Mesothelial cell of epicardium (in vitro differentiated cells): ENCODE results near the gene SNX9. TPM values are rescaled to one million over a fixed set of nuclear protein-coding genes. Genes with fewer than 3 reads are reported as not detected.
"Not testable (repeated sequence)": the region's sequence is repeated elsewhere in the genome, so short reads cannot be mapped to it uniquely, and the experiment has no call there.

Source experiments
- DNase-seq, 2 experiments: peaks; one replicate each; pipeline ENCODE4 v3.0.0; 2021; ENCODE audit warnings: low spot score in 2 of 2; ENCODE audit not compliant: unreplicated experiment in 2 of 2
- H3K27ac Mint-ChIP-seq: 2 replicates; pipeline ENCODE4 v1.8.0; 2021; ENCODE audit warnings: mixed read lengths
- H3K27me3 Mint-ChIP-seq: 2 replicates; pipeline ENCODE4 v1.8.0; 2021; ENCODE audit warnings: low read depth, mixed read lengths
- H3K36me3 Mint-ChIP-seq: 2 replicates; pipeline ENCODE4 v1.8.0; 2021; ENCODE audit warnings: mixed read lengths
- H3K4me1 Mint-ChIP-seq: 2 replicates; pipeline ENCODE4 v1.8.0; 2021; ENCODE audit warnings: mixed read lengths
- H3K4me3 Mint-ChIP-seq: 2 replicates; pipeline ENCODE4 v1.8.0; 2021; ENCODE audit warnings: mild to moderate bottlenecking, moderate library complexity, mixed read lengths
- H3K9me3 Mint-ChIP-seq: 2 replicates; pipeline ENCODE4 v1.8.0; 2021; ENCODE audit warnings: mixed read lengths
- total RNA-seq: library from RNA; stranded (reverse); gene quantifications from 3 replicates; pipeline ENCODE4 v1.2.1, GENCODE V29; 2021
- TF ChIP-seq, protein P1 (sequence below): fragments of 200-600 bp; sonication (generic); IDR thresholded peaks from one replicate; pipeline ENCODE4 v1.5.0; 2021; ENCODE audit warnings: antibody characterized with exemption; ENCODE audit not compliant: unreplicated experiment

The SNX9 gene
- total RNA-seq, 1 donor from 2014 or later = 23.1 TPM

DNA sequence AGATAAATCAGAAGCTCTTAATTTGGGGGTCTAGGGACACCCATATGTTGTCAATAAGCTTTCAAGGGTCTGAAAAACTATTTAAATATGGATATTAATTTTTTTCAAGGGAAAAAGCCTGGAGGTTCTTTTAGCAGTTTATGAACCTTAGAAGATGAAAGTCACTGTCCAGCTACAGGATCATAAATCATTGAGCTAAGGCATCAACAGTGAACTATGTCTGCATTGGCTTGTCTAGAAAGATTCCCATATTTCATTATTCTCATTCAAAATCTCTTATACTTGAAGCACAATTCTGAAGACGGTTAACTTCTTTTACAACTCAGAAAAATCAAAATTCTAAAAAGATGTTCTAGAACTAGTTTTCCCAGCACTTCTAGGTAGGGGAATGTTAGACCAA, 34.9 kb upstream of the SNX9 start:
- peaks cover 4% of the 10 kb centered on the region for H3K9me3 Mint-ChIP-seq
- no peaks in the 10 kb centered on the region for H3K4me1 Mint-ChIP-seq
- TF ChIP-seq, protein P1, sequence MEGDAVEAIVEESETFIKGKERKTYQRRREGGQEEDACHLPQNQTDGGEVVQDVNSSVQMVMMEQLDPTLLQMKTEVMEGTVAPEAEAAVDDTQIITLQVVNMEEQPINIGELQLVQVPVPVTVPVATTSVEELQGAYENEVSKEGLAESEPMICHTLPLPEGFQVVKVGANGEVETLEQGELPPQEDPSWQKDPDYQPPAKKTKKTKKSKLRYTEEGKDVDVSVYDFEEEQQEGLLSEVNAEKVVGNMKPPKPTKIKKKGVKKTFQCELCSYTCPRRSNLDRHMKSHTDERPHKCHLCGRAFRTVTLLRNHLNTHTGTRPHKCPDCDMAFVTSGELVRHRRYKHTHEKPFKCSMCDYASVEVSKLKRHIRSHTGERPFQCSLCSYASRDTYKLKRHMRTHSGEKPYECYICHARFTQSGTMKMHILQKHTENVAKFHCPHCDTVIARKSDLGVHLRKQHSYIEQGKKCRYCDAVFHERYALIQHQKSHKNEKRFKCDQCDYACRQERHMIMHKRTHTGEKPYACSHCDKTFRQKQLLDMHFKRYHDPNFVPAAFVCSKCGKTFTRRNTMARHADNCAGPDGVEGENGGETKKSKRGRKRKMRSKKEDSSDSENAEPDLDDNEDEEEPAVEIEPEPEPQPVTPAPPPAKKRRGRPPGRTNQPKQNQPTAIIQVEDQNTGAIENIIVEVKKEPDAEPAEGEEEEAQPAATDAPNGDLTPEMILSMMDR = no peak
- DNase-seq = no peak
- H3K4me3 Mint-ChIP-seq = no peak overlapping the region
- no peak overlapping the region for H3K27ac Mint-ChIP-seq
- no peaks in the 10 kb centered on the region for H3K36me3 Mint-ChIP-seq
- H3K27me3 Mint-ChIP-seq = no peaks in the 10 kb centered on the region

DNA sequence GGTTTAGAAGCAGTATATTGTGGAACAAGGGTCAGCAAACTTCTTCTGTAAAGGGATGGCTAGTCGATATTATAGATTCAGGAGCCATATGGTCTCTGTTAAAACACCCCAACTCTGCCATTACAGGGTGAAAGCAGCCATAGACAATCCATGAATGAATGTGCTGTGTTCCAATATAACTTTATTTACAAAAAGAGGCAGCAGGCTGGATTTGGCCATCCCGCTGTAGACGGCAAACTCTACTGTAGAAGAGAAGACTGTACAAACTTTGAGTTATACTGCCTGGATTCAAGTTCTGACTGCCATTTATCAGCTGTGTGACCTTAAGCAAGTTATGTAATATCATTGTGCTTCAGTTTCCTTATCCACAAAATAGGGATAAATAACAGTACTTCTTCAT, 33.7 kb upstream of the SNX9 start:
- Mint-ChIP-seq H3K9me3 (peaks cover 7% of the 10 kb centered on the region), H3K36me3 (no peaks in the 10 kb centered on the region), H3K27me3 (no peaks in the 10 kb centered on the region), H3K4me3 (no peak overlapping the region), H3K4me1 (no peaks in the 10 kb centered on the region), H3K27ac (no peak overlapping the region)
- TF ChIP-seq, protein P1 = no peak
- no peak for DNase-seq

DNA sequence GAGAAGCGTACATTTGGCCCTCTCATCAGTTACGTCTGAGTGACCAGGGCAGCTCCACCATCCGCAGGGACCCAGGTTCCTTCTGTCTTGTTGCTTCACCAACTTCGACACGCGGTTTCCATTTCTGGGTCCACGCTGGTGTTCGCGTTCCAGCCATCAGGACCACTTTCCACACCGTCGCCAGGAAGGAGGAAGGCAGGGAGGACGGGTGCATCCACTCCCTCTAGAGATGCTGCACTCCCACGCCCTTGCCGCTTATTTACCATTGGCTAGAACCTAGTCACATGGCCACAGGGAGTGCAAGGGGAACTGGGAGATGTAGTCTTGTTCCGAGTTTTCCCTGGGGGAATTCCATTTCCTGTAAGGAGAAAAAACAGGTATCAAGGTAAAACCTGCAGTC, 33.2 kb upstream of the SNX9 start:
- Mint-ChIP-seq H3K27ac (no peak overlapping the region), H3K9me3 (peaks cover 7% of the 10 kb centered on the region), H3K27me3 (no peaks in the 10 kb centered on the region), H3K4me1 (no peaks in the 10 kb centered on the region), H3K4me3 (no peak overlapping the region), H3K36me3 (no peaks in the 10 kb centered on the region)
- DNase-seq = no peak
- TF ChIP-seq, protein P1 = no peak

DNA sequence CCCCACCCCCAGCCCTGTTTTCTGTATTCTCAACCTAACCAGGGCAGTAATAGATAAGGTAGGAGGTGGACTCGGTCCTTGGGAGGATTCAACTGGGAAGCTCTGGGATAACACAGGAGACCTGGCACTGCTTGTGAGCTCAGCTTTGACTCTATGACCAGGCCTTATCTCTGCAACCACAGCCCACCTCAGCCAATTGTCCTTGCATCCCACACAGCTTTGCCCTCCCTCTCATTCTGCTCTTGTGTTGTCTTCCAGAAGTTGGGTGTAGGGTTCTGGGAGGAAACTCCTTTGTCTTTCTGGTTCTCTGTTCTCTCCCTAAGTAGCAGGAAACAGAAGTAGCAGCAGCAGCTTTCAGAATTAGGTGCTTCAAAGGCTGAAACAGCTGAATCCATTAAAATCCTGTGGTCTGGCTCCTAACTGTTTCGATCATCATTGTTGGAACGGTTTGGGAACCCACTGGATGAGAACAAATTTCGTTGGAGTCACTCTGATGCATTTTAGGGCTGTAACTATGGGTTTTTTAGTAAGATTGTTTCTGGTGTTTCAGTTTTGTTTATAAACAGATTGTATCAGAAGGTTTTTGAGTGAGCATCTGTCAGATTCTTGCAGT, 32.4 kb upstream of the SNX9 start:
- Mint-ChIP-seq H3K36me3 (no peaks in the 10 kb centered on the region), H3K27me3 (no peaks in the 10 kb centered on the region), H3K4me1 (no peaks in the 10 kb centered on the region), H3K27ac (no peak overlapping the region), H3K4me3 (no peak overlapping the region), H3K9me3 (peaks cover 7% of the 10 kb centered on the region)
- TF ChIP-seq, protein P1 = no peak
- DNase-seq = no peak

DNA sequence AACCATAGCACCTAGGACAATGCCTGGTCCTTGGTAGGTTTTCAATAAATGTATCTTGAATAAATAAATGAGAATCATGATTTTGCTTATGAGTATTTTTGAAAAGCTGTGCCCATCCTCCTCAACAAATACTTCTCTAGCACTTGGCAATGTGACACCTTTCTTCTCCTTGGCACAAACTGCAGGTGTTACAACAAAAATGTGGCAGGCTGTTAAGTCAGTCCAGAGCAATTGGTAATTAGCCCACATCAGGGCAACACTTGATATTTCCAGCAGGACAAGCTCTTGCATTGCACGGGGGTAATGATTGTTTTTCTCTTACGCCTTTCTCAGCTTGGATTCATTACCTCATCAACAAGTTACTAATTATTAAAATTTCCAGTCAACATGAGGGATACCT, 31.6 kb upstream of the SNX9 start:
- H3K9me3 Mint-ChIP-seq = peaks cover 3% of the 10 kb centered on the region
- no peak for DNase-seq
- no peak overlapping the region for H3K4me3 Mint-ChIP-seq
- no peaks in the 10 kb centered on the region for H3K27me3 Mint-ChIP-seq
- TF ChIP-seq, protein P1 = no peak
- no peak overlapping the region for H3K27ac Mint-ChIP-seq
- no peaks in the 10 kb centered on the region for H3K4me1 Mint-ChIP-seq
- no peaks in the 10 kb centered on the region for H3K36me3 Mint-ChIP-seq

DNA sequence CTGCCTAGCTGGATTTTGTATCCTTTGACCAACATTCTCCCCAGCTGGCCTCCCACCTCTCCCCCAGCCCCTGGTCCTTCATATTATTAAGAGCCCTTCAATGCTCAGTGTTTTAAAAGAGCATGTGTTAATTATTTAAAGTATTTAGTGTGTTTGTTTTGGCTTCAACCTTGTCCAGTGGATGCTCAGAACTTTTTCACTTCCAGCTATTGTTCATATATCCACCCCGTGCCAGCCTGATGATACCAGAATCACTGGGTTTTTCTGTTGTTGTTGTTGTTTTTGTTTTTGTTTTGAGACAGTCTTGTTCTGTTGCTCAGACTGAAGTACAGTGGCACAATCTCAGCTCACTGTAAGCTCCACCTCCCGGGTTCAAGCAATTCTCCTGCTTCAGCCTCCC, 30.4 kb upstream of the SNX9 start:
- Mint-ChIP-seq H3K9me3 (peaks cover 3% of the 10 kb centered on the region), H3K27me3 (no peaks in the 10 kb centered on the region), H3K4me3 (no peak overlapping the region), H3K27ac (no peak overlapping the region), H3K36me3 (no peaks in the 10 kb centered on the region), H3K4me1 (no peaks in the 10 kb centered on the region)
- DNase-seq = no peak
- TF ChIP-seq, protein P1 = no peak

DNA sequence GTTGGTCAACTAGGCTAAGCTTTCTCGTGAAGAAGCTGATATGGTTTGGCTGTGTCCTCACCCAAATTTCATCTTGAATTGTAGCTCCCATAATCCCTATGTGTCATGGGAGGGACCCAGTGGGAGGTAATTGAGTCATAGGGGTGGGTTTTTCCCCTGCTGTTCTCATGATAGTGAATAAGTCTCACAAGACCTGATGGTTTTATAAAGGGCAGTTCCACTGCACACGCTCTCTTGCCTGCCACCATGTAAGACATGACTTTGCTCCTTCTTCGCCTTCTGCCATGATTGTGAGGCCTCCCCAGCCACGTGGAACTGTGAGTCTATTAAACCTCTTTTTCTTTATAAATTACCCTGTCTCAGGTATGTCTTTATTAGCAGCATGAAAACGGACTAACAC, 29.0 kb upstream of the SNX9 start:
- not testable (repeated sequence) for H3K36me3 Mint-ChIP-seq, H3K4me3 Mint-ChIP-seq, DNase-seq, H3K9me3 Mint-ChIP-seq, H3K27ac Mint-ChIP-seq, H3K27me3 Mint-ChIP-seq, H3K4me1 Mint-ChIP-seq
